ENCODE data around the gene MOBP. TPM values are rescaled to one million over a fixed set of nuclear protein-coding genes. Genes with fewer than 3 reads are reported as not detected.
A peak's percentile ranks its signal among the peaks of the same experiment; 100 is the strongest.

Gene MOBP
- polyA plus RNA-seq, 3 donors: not detected

DNA sequence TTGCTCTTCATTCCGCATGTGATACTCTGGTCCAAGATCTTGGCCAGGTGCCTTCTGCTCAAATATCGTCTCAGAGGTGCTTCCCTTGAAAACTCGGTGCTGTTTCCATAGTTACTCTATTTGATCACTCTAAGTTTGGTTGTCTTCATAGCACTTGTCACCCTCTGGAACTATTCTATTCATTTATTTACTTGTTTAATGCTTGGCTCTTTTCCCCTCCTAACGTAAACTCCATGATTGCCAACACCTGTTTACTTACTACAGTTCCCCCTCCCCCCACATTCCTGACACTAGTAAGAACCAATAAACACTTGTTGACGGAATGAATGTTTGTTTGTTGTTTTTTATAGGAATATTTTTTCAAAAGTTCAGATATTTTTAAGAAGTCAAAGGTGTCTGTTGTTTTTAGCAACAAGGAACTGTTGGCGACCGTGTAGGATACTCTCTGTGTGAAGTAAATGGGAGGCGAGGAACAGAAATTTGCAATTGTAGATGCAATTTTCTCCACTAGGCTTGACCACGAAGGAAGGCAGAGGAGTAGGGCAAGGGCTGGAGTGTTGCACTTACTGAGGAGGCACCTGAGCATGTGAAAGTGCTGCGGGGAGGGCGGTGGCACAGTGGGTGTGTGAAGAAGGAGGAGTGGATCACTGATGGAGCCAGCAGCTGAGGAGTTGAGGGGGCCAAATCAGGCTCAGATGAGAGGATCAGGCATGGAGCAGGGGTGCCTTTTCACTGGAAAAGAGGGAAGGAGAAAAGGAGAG, 48.4 kb downstream of the MOBP start:
- Histone ChIP-seq H3K4me2 (replicated peaks; ENCODE audit: extremely low read depth, low read length, poor library complexity, severe bottlenecking) (no peak overlapping the region), H3K27ac (ENCODE audit: low read depth in 1 of 2, low read length in 2 of 2) (no peak overlapping the region), H3K9me3 (replicated peaks in 1 of 2; ENCODE audit: control insufficient read depth in 1 of 2, insufficient read depth in 1 of 2, low read length in 2 of 2) (no peaks in the 10 kb centered on the region), H3K4me3 (replicated peaks in 1 of 3; ENCODE audit: low read depth in 2 of 3, low read length in 3 of 3) (no peak overlapping the region), H3K4me1 (ENCODE audit: control insufficient read depth in 1 of 2, insufficient read depth in 2 of 2, low read length in 2 of 2) (no peaks in the 10 kb centered on the region), H3K27me3 (ENCODE audit: control insufficient read depth in 2 of 2, insufficient read depth in 2 of 2, low read length in 2 of 2) (peaks cover 0 to under 1% of the 10 kb centered on the region in 2 donors), H3K79me2 (ENCODE audit: insufficient read depth, low read length) (no peaks in the 10 kb centered on the region), H3K9ac (ENCODE audit: insufficient read depth, low read length, poor library complexity, severe bottlenecking) (no peak overlapping the region), H2AFZ (ENCODE audit: insufficient read depth, low read depth, low read length, poor library complexity, severe bottlenecking) (no peak overlapping the region), H4K20me1 (ENCODE audit: insufficient read depth, low read length) (no peaks in the 10 kb centered on the region), H3K36me3 (replicated peaks in 1 of 2; ENCODE audit: control insufficient read depth in 1 of 2, insufficient read depth in 2 of 2, low read length in 2 of 2) (no peaks in the 10 kb centered on the region)
- peaks cover 4 to 9% (median 6%) of the 10 kb centered on the region in 3 donors for H3K27me3 Mint-ChIP-seq (ENCODE audit: low read depth in 3 of 3)
- TF ChIP-seq, protein P1, sequence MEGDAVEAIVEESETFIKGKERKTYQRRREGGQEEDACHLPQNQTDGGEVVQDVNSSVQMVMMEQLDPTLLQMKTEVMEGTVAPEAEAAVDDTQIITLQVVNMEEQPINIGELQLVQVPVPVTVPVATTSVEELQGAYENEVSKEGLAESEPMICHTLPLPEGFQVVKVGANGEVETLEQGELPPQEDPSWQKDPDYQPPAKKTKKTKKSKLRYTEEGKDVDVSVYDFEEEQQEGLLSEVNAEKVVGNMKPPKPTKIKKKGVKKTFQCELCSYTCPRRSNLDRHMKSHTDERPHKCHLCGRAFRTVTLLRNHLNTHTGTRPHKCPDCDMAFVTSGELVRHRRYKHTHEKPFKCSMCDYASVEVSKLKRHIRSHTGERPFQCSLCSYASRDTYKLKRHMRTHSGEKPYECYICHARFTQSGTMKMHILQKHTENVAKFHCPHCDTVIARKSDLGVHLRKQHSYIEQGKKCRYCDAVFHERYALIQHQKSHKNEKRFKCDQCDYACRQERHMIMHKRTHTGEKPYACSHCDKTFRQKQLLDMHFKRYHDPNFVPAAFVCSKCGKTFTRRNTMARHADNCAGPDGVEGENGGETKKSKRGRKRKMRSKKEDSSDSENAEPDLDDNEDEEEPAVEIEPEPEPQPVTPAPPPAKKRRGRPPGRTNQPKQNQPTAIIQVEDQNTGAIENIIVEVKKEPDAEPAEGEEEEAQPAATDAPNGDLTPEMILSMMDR (IDR thresholded peaks at IDR 0.05): no peak
- peaks cover 0 to 1% (median 0%) of the 10 kb centered on the region in 7 donors for H3K9me3 Mint-ChIP-seq
- no peaks in the 10 kb centered on the region for H3K36me3 Mint-ChIP-seq
- peak overlapping the region in 1 of 7 donors; percentile 28 for H3K27ac Mint-ChIP-seq
- 86% methylated on average over 7 of the region's 11 CpGs for WGBS (ENCODE audit: insufficient coverage)
- intact Hi-C loops (cut with micrococcal nuclease): no loop called here
- H3K4me3 Mint-ChIP-seq: no peak overlapping the region
- DNase-seq: no peak
- no peaks in the 10 kb centered on the region for H3K4me1 Mint-ChIP-seq

DNA sequence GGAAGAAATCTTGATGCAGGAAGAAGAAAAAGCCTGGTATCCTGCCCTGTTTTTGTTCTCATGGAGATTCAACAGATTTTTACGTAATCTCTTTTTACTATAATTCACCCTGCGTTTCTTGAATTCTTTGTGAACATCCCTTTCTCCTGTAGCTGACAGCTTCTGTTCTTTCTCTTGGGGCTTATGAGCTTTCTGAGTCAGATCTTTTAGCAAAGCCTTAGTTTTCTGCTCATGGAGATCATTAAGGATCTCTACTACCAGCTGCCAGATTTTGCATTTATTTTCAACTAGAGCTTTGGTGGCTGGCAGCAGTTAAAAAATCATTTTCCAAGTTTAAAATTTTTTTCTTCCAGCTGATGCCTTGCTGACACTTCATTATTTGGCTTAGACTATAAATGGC, 51.6 kb downstream of the MOBP start:
- H3K27ac Mint-ChIP-seq: no peak overlapping the region
- peaks cover 4 to 7% (median 6%) of the 10 kb centered on the region in 3 donors for H3K27me3 Mint-ChIP-seq (ENCODE audit: low read depth in 3 of 3)
- Histone ChIP-seq H2AFZ (ENCODE audit: insufficient read depth, low read depth, low read length, poor library complexity, severe bottlenecking) (no peak overlapping the region), H3K9ac (ENCODE audit: insufficient read depth, low read length, poor library complexity, severe bottlenecking) (no peak overlapping the region), H3K79me2 (ENCODE audit: insufficient read depth, low read length) (no peaks in the 10 kb centered on the region), H3K27ac (ENCODE audit: low read depth in 1 of 2, low read length in 2 of 2) (no peak overlapping the region), H3K9me3 (replicated peaks in 1 of 2; ENCODE audit: control insufficient read depth in 1 of 2, insufficient read depth in 1 of 2, low read length in 2 of 2) (peaks cover 4 to 6% of the 10 kb centered on the region in 2 donors), H3K36me3 (replicated peaks in 1 of 2; ENCODE audit: control insufficient read depth in 1 of 2, insufficient read depth in 2 of 2, low read length in 2 of 2) (no peaks in the 10 kb centered on the region), H3K4me1 (ENCODE audit: control insufficient read depth in 1 of 2, insufficient read depth in 2 of 2, low read length in 2 of 2) (no peaks in the 10 kb centered on the region), H3K4me3 (replicated peaks in 1 of 3; ENCODE audit: low read depth in 2 of 3, low read length in 3 of 3) (no peak overlapping the region), H3K4me2 (replicated peaks; ENCODE audit: extremely low read depth, low read length, poor library complexity, severe bottlenecking) (no peak overlapping the region), H3K27me3 (ENCODE audit: control insufficient read depth in 2 of 2, insufficient read depth in 2 of 2, low read length in 2 of 2) (no peaks in the 10 kb centered on the region), H4K20me1 (ENCODE audit: insufficient read depth, low read length) (no peaks in the 10 kb centered on the region)
- DNase-seq: no peak
- H3K4me1 Mint-ChIP-seq: no peaks in the 10 kb centered on the region
- no peaks in the 10 kb centered on the region for H3K36me3 Mint-ChIP-seq
- TF ChIP-seq, protein P1 (IDR thresholded peaks at IDR 0.05): no peak
- peaks cover under 1 to 6% (median 3%) of the 10 kb centered on the region in 7 donors for H3K9me3 Mint-ChIP-seq
- no peak overlapping the region for H3K4me3 Mint-ChIP-seq
- 93% methylated on average over 2 of the region's 2 CpGs for WGBS (ENCODE audit: insufficient coverage)
- intact Hi-C loops (cut with micrococcal nuclease): no loop called here

Data from CD14-positive monocyte (primary cell).